ENCODE data around the gene USH1C.

The USH1C gene

GRCh38 chr11:17537261-17537660 is 7.0 kb downstream of the USH1C start:
- in situ Hi-C loops (cut with MboI; ENCODE audit: low sequenced_read_pairs, unreplicated experiment) = no loop called here
- no peak for TF ChIP-seq CTCF (IDR thresholded peaks at IDR 0.05; ENCODE audit: borderline replicate concordance, control extremely low read depth, extremely low read depth, insufficient read depth, missing control alignments)
- no peak for DNase-seq (ENCODE audit: low spot score)

GRCh38 chr11:17535488-17535887 is 8.7 kb downstream of the USH1C start:
- no peak for DNase-seq (ENCODE audit: low spot score)
- in situ Hi-C loops (cut with MboI; ENCODE audit: low sequenced_read_pairs, unreplicated experiment) = no loop called here

GRCh38 chr11:17533778-17534415 is 10.3 kb downstream of the USH1C start:
- in situ Hi-C loops (cut with MboI; ENCODE audit: low sequenced_read_pairs, unreplicated experiment) = no loop called here
- no peak for DNase-seq (ENCODE audit: low spot score)
- TF ChIP-seq CTCF (IDR thresholded peaks at IDR 0.05; ENCODE audit: borderline replicate concordance, control extremely low read depth, extremely low read depth, insufficient read depth, missing control alignments) = no peak

More at GRCh38 chr11:17535488-17535887, 8.7 kb downstream of the USH1C start:
- TF ChIP-seq CTCF (IDR thresholded peaks at IDR 0.05; ENCODE audit: borderline replicate concordance, control extremely low read depth, extremely low read depth, insufficient read depth, missing control alignments) = no peak

- DNase-seq (ENCODE audit: low spot score) = no peak
- no peak for TF ChIP-seq CTCF (IDR thresholded peaks at IDR 0.05; ENCODE audit: borderline replicate concordance, control extremely low read depth, extremely low read depth, insufficient read depth, missing control alignments)
- in situ Hi-C loops (cut with MboI; ENCODE audit: low sequenced_read_pairs, unreplicated experiment) = no loop called here
These were observed 10.9 kb downstream of the USH1C start for GRCh38 chr11:17533341-17533740.

- DNase-seq (ENCODE audit: low spot score) = no peak
- in situ Hi-C loops (cut with MboI; ENCODE audit: low sequenced_read_pairs, unreplicated experiment) = no loop called here
- no peak for TF ChIP-seq CTCF (IDR thresholded peaks at IDR 0.05; ENCODE audit: borderline replicate concordance, control extremely low read depth, extremely low read depth, insufficient read depth, missing control alignments)
These were observed 11.4 kb downstream of the USH1C start for GRCh38 chr11:17532784-17533183.

GRCh38 chr11:17531636-17532113 is 12.5 kb downstream of the USH1C start:
- no peak for TF ChIP-seq CTCF (IDR thresholded peaks at IDR 0.05; ENCODE audit: borderline replicate concordance, control extremely low read depth, extremely low read depth, insufficient read depth, missing control alignments)
- in situ Hi-C loops (cut with MboI; ENCODE audit: low sequenced_read_pairs, unreplicated experiment) = no loop called here
- no peak for DNase-seq (ENCODE audit: low spot score)
